Measurements from ENCODE around the gene PRRC2A.

The PRRC2A gene

DNA sequence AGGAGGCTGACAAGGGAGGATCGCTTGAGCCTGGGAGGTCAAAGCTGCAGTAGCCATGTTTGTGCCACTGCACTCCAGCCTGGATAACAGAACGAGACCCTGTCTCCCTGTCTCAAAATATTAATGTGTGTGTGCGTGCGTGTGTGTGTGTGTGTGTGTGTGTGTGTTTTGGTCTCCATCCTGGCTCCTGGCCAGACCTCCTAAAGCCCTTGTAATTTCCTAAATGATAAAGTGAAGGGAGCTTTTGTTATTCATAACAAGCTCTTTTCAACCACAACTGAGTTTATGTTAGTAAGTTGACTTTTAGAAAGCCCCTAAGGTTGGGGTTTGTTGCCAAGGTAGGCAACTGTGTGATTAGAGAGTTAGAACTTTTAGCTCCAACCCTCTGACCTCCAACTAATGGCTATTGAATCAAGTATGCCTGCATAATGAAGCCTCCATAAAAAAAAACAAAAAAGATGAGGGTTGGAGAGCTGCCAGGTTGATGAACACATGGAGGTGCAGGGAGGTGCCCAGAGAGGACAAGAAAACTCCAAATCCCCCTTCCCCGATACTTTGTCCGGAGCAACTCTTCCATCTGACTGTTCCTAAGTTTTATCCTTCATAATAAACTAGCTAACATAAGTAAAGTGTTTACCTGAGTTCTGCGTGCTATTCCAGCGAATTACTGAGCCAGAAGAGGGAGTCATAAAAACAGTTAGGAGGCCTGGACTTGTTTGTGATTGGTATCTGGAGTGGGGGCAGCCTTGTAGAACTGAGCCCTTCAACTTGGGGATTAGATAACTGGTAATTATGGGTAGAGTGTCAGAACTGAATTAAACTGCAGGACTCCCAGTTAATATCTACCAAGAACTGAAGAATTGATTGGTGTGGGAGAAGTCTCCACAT is 10.8 kb upstream of the PRRC2A start:
- DNase-seq (ENCODE audit: low read depth) = no peak
- TF ChIP-seq, protein P1, sequence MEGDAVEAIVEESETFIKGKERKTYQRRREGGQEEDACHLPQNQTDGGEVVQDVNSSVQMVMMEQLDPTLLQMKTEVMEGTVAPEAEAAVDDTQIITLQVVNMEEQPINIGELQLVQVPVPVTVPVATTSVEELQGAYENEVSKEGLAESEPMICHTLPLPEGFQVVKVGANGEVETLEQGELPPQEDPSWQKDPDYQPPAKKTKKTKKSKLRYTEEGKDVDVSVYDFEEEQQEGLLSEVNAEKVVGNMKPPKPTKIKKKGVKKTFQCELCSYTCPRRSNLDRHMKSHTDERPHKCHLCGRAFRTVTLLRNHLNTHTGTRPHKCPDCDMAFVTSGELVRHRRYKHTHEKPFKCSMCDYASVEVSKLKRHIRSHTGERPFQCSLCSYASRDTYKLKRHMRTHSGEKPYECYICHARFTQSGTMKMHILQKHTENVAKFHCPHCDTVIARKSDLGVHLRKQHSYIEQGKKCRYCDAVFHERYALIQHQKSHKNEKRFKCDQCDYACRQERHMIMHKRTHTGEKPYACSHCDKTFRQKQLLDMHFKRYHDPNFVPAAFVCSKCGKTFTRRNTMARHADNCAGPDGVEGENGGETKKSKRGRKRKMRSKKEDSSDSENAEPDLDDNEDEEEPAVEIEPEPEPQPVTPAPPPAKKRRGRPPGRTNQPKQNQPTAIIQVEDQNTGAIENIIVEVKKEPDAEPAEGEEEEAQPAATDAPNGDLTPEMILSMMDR (IDR thresholded peaks at IDR 0.05; ENCODE audit: control insufficient read depth, extremely low read depth, insufficient read depth) = no peak
- no peak overlapping the region for H3K4me3 ChIP-seq (ENCODE audit: low read depth, low read length)

DNA sequence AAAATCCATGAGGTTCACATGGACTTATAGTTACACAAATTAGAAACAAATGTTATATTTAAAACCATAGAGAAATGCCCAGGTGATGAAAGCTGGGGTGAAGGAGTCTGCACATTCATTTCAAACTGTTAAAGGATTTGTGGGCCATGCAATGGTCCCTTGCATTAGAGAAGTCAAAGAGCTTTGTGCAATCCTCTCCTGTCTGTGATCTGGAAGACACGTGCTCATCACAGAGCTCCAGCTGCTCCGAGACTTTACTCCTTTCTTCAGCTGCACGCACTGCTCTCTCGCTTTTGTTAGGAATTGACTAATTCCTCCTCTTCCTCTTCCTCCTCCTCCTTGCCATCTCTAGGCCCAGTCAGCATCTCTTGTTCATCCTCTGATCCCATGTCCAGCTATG is 9.5 kb upstream of the PRRC2A start:
- no peak overlapping the region for H3K4me3 ChIP-seq (ENCODE audit: low read depth, low read length)
- TF ChIP-seq, protein P1 (IDR thresholded peaks at IDR 0.05; ENCODE audit: control insufficient read depth, extremely low read depth, insufficient read depth) = no peak
- DNase-seq (ENCODE audit: low read depth) = no peak

DNA sequence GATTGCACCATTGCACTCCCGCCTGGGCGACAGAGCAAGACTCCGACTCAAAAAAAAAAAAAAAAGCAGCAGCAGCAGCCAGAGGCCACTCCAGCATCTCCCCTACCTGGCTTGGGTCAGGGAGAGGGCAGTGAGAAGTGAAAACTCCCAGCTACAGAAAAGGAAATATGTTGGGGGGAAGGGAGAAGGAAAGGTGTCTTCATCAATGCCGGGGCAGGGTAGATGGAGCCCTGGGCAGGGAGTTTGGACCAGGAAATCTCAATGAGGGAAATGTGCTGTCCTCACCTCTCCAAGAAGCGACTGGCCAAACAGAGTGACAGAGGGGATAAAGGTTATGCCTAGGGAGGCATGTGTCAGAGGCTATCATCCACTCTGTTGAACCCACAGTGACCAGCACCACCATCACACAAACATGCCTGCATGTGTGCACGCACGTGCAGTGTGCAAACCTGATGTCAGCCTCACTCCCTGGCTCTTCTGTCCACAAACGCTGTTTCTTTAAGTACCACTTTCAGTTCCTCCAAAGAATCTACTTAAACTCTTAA is 6.4 kb upstream of the PRRC2A start:
- H3K4me3 ChIP-seq (ENCODE audit: low read depth, low read length) = no peak overlapping the region

DNA sequence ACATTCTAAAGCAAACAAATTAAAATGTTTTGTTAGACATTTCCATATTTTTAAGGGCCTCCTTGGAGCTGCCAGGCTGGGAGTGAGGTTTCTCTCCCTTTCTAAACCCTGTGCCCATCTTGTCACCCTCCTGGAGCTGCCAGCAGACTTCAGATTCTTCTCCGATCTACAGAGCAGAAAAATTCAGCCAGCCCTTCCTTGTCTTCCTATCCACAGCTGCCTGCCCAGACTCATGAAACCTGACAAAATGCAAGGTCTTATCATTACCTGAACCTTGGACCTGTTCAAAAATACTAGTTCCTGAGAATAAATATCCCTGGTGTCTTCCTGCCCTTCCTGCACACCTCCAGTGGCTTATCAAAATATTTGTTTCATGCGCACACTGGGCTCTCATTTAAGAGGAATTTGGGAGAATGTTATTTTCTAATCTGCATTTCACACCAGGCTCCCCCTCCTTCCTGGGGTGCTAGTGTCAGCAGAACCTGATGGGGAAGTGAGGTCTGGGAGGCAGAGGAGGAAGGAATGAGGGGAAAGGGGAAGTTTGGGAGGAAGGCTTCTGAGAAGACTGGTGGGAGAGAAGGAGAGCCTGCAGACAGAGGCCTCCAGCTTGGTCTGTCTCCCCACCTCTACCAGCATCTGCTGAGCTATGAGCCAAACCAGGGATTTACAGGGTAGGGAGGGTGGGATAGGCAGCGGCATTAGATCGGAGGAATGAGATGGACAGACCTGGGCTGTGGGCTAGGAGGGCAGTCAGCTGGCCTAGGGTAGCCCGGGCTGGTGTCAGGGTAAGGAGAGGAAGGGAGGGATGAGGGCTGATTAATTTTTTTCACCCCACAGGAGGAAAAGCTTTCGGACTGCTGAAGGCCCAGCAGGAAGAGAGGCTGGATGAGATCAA is 5.6 kb upstream of the PRRC2A start, which contains the start of gene AIF1:
Gene AIF1, plus strand, starts transcription at position 551 of the 895 bp plus-strand sequence. Its CDS starts 96 bp downstream, at position 647.
- no peak within 1 kb of the TSS for H3K4me3 ChIP-seq (ENCODE audit: low read depth, low read length)
- TF ChIP-seq, protein P1 (IDR thresholded peaks at IDR 0.05; ENCODE audit: control insufficient read depth, extremely low read depth, insufficient read depth) = no peak
- DNase-seq (ENCODE audit: low read depth) = no peak

More for the DNA sequence above, 6.4 kb upstream of the PRRC2A start:
- TF ChIP-seq, protein P1 (IDR thresholded peaks at IDR 0.05; ENCODE audit: control insufficient read depth, extremely low read depth, insufficient read depth) = no peak
- DNase-seq (ENCODE audit: low read depth) = no peak

DNA sequence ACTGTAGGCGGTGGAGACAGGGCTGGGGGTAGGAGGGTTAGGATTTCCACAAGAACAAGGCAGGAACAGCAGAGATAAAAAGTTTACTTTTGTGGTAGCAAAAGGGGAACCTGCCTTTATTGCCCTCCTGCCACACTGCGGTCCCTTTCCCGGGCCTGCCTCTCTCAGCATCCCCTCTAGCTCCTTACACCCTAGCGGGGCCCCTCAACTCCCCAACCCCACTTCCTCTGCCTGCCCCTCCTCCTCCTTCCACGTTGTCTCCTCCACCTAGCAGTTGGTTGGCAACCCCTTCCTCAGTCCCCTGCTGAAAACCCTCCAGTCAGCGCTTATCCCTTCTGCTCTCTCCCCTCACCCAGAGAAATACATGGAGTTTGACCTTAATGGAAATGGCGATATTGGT is 4.8 kb upstream of the PRRC2A start:
- no peak overlapping the region for H3K4me3 ChIP-seq (ENCODE audit: low read depth, low read length)
- TF ChIP-seq, protein P1 (IDR thresholded peaks at IDR 0.05; ENCODE audit: control insufficient read depth, extremely low read depth, insufficient read depth) = no peak
- no peak for DNase-seq (ENCODE audit: low read depth)

DNA sequence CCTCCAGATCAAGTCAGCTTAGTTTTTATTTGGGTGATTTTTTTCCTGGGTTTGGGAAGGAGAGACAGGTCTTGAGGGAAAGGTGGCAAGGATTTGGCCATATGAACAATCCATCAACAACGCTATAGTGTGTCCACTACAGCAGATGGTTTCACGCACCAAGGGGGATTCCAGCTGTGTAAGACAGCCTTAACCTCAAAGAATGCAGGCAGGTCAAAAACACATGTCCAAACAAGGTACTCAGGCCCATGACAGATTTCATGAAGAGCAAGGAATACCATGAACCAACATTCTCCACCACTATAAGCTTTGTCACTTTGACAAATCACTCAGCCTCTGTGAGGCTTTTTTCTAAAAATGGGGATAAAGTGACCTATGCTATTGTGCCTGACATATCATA is 3.5 kb upstream of the PRRC2A start:
- no peak overlapping the region for H3K4me3 ChIP-seq (ENCODE audit: low read depth, low read length)
- no peak for DNase-seq (ENCODE audit: low read depth)
- TF ChIP-seq, protein P1 (IDR thresholded peaks at IDR 0.05; ENCODE audit: control insufficient read depth, extremely low read depth, insufficient read depth) = no peak

Measured in LNCaP clone FGC (cell line).